Prostate gland (tissue), 2 donors: ENCODE measurements around the gene ADCY1.

Experiments used
- CTCF ChIP-seq, 4 experiments: fragments of 200-600 bp in 2 of 4; fragments of 450-650 bp in 2 of 4; sonication (generic) in 2 of 4; IDR thresholded peaks; 1 replicate in 3 of 4; 2 replicates in 1 of 4; pipeline ENCODE4 v1.5.1; 2016 to 2019; ENCODE audit warnings: antibody characterized with exemption in 4 of 4, mild to moderate bottlenecking in 2 of 4, moderate library complexity in 2 of 4
- POLR2A ChIP-seq: fragments of 450-650 bp; IDR thresholded peaks from one replicate; pipeline ENCODE4 v1.6.1; 2016; ENCODE audit warnings: antibody characterized with exemption, mild to moderate bottlenecking
- POLR2AphosphoS5 ChIP-seq: sonication (generic); formaldehyde crosslinking; IDR thresholded peaks from one replicate; pipeline ENCODE4 v1.6.1; 2017; ENCODE audit warnings: antibody characterized with exemption

- TF ChIP-seq CTCF (IDR thresholded peaks at IDR 0.05) (no peak), POLR2A (no peak), POLR2AphosphoS5 (no peak)
Measured at GRCh38 chr7:45682836-45683555, 108.8 kb downstream of the ADCY1 start.
